Hepatocyte (in vitro differentiated cells): ENCODE data around the gene CARD18. TPM values are rescaled to one million over a fixed set of nuclear protein-coding genes. Genes with fewer than 3 reads are reported as not detected.

Experiments used
- DNase-seq: peaks from one replicate; pipeline ENCODE4 v3.0.0-alpha.2; 2016; ENCODE audit warnings: low spot score
- H2AFZ ChIP-seq: fragments of 200-600 bp; sonication (generic); 2 replicates; pipeline ENCODE4 v1.6.0; 2016; ENCODE audit warnings: antibody characterized with exemption, mild to moderate bottlenecking
- H3K27ac ChIP-seq: fragments of 200-600 bp; sonication (generic); 2 replicates; pipeline ENCODE4 v1.5.1; 2016; ENCODE audit warnings: mild to moderate bottlenecking
- H3K27me3 ChIP-seq: fragments of 200-600 bp; sonication (generic); 2 replicates; pipeline ENCODE4 v1.6.1; 2016
- H3K36me3 ChIP-seq: fragments of 200-600 bp; sonication (generic); replicated peaks from 2 replicates; pipeline ENCODE4 v1.5.1; 2016; ENCODE audit warnings: low read depth; ENCODE audit not compliant: insufficient read depth
- H3K4me1 ChIP-seq: fragments of 200-600 bp; sonication (generic); 2 replicates; pipeline ENCODE4 v1.5.1; 2016; ENCODE audit warnings: mild to moderate bottlenecking, moderate library complexity; ENCODE audit not compliant: insufficient read depth
- H3K4me2 ChIP-seq: fragments of 200-600 bp; sonication (generic); 2 replicates; pipeline ENCODE4 v1.6.0; 2016
- H3K4me3 ChIP-seq: fragments of 200-600 bp; sonication (generic); 2 replicates; pipeline ENCODE4 v1.5.1; 2016; ENCODE audit warnings: mild to moderate bottlenecking
- H3K79me2 ChIP-seq: fragments of 200-600 bp; sonication (generic); 2 replicates; pipeline ENCODE4 v1.6.0; 2017; ENCODE audit warnings: mild to moderate bottlenecking
- H3K9me2 ChIP-seq: fragments of 200-600 bp; sonication (generic); replicated peaks from 2 replicates; pipeline ENCODE4 v1.6.0; 2017; ENCODE audit warnings: mild to moderate bottlenecking; ENCODE audit not compliant: insufficient read depth
- H3K9me3 ChIP-seq: fragments of 200-600 bp; sonication (generic); 2 replicates; pipeline ENCODE4 v1.5.1; 2016; ENCODE audit warnings: low read depth, mild to moderate bottlenecking
- H4K20me1 ChIP-seq: fragments of 200-600 bp; sonication (generic); 2 replicates; pipeline ENCODE4 v1.6.0; 2016; ENCODE audit warnings: mild to moderate bottlenecking; ENCODE audit not compliant: insufficient read depth, poor library complexity, severe bottlenecking
- EZH2 ChIP-seq: fragments of 200-600 bp; sonication (generic); IDR thresholded peaks from 2 replicates; pipeline ENCODE4 v1.6.1; 2016; ENCODE audit warnings: antibody characterized with exemption, mild to moderate bottlenecking, borderline replicate concordance
- EZH2phosphoT487 ChIP-seq: fragments of 200-600 bp; sonication (generic); IDR thresholded peaks from one replicate; pipeline ENCODE4 v1.6.1; 2018; ENCODE audit warnings: antibody characterized with exemption, mild to moderate bottlenecking, low read depth, moderate library complexity; ENCODE audit not compliant: unreplicated experiment, severe bottlenecking
- WGBS: methylation state at CpG from one replicate; pipeline ENCODE4 v1.1.6; 2016; ENCODE audit warnings: low lambda C conversion rate; ENCODE audit errors: missing lambda C conversion rate; 5-methylcytosine and 5-hydroxymethylcytosine counted together
- polyA plus RNA-seq: library from polyadenylated mRNA; unstranded; fragments of >200 nt; fragmentation: Nextera tagmentation; extraction: Ambion mirVana; gene quantifications from 2 replicates; pipeline ENCODE4 v1.2.1, GENCODE V29; 2016
- total RNA-seq: library from RNA; depleted of rRNA; stranded (reverse); fragments of >200 nt; gene quantifications from 2 replicates; pipeline ENCODE4 v1.2.3, GENCODE V29; 2014
- TF ChIP-seq, protein P1 (sequence below): fragments of 200-600 bp; sonication (generic); IDR thresholded peaks from 2 replicates; pipeline ENCODE4 v1.5.1; 2016; ENCODE audit warnings: antibody characterized with exemption, mild to moderate bottlenecking; ENCODE audit not compliant: poor library complexity

The CARD18 gene
- total and polyA plus RNA-seq, 2 experiments from 2014 or later = not detected

DNA sequence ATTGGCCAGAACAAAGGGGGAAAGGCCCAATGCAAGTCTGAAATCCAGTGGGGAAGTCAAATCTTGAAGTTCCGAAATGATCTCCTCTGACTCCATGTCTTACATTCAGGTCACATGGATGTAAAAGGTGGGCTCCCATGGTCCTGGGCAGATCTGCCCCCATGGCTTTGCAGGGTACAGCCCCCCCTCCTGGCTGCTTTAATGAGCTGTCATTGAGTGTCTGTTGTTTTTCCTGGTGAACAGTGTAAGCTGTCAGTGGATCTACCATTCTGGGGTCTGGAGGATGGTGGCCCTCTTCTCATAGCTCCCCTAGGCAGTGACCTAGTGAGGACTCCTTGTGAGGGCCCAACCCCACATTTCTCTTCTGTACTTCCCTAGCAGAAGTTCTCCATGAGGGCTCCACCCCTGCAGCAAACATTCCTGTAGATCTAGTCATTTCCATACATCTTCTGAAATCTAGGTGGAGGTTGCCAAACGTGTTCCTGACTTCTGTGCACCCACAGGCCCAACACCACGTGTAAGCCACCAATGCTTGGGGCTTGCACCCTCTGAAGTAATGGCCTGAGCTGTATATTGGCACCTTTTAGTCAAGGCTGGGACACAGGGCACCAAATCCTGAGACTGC, 9.3 kb downstream of the CARD18 start:
- H3K36me3 ChIP-seq = no peaks in the 10 kb centered on the region
- no peaks in the 10 kb centered on the region for H3K79me2 ChIP-seq
- no peaks in the 10 kb centered on the region for H4K20me1 ChIP-seq
- H3K27me3 ChIP-seq = no peaks in the 10 kb centered on the region
- no peaks in the 10 kb centered on the region for H3K9me2 ChIP-seq
- TF ChIP-seq, protein P1, sequence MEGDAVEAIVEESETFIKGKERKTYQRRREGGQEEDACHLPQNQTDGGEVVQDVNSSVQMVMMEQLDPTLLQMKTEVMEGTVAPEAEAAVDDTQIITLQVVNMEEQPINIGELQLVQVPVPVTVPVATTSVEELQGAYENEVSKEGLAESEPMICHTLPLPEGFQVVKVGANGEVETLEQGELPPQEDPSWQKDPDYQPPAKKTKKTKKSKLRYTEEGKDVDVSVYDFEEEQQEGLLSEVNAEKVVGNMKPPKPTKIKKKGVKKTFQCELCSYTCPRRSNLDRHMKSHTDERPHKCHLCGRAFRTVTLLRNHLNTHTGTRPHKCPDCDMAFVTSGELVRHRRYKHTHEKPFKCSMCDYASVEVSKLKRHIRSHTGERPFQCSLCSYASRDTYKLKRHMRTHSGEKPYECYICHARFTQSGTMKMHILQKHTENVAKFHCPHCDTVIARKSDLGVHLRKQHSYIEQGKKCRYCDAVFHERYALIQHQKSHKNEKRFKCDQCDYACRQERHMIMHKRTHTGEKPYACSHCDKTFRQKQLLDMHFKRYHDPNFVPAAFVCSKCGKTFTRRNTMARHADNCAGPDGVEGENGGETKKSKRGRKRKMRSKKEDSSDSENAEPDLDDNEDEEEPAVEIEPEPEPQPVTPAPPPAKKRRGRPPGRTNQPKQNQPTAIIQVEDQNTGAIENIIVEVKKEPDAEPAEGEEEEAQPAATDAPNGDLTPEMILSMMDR = no peak
- TF ChIP-seq EZH2phosphoT487 (no peak), EZH2 (no peak)
- H3K4me3 ChIP-seq = no peak overlapping the region
- H3K4me2 ChIP-seq = no peak overlapping the region
- no peak overlapping the region for H3K27ac ChIP-seq
- no peaks in the 10 kb centered on the region for H3K4me1 ChIP-seq
- H2AFZ ChIP-seq = no peak overlapping the region
- no peaks in the 10 kb centered on the region for H3K9me3 ChIP-seq
- DNase-seq = no peak
- 74% methylated on average over 3 of the region's 3 CpGs for WGBS

DNA sequence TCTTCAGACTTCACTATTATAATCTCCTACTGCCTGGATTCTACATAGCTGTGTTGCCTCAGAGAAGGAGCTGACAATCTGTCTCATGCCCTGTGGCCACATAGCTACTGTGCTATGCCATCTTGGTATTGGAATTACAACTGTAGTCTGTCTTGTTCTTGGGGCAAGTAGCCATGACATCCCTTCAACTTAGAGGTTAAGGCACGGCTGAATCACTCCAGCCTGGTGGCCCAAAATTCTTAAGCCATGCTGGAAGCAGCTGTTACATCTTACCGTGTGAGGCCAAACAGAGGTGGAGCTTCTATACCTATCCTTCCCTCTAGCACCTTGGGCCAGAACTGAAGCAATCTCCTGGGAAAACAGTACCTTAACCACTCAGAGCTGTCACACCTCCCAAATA, 14.8 kb downstream of the CARD18 start:
- no peak overlapping the region for H3K4me3 ChIP-seq
- no peak overlapping the region for H2AFZ ChIP-seq
- no peaks in the 10 kb centered on the region for H3K9me3 ChIP-seq
- TF ChIP-seq EZH2phosphoT487 (no peak), EZH2 (no peak)
- TF ChIP-seq, protein P1 = no peak
- H3K9me2 ChIP-seq = no peaks in the 10 kb centered on the region
- H3K79me2 ChIP-seq = no peaks in the 10 kb centered on the region
- H3K36me3 ChIP-seq = no peaks in the 10 kb centered on the region
- H3K4me2 ChIP-seq = no peak overlapping the region
- DNase-seq = no peak
- H3K4me1 ChIP-seq = no peaks in the 10 kb centered on the region
- no peak overlapping the region for H3K27ac ChIP-seq
- H3K27me3 ChIP-seq = no peaks in the 10 kb centered on the region
- 93% methylated on average over 2 of the region's 2 CpGs for WGBS
- no peaks in the 10 kb centered on the region for H4K20me1 ChIP-seq

DNA sequence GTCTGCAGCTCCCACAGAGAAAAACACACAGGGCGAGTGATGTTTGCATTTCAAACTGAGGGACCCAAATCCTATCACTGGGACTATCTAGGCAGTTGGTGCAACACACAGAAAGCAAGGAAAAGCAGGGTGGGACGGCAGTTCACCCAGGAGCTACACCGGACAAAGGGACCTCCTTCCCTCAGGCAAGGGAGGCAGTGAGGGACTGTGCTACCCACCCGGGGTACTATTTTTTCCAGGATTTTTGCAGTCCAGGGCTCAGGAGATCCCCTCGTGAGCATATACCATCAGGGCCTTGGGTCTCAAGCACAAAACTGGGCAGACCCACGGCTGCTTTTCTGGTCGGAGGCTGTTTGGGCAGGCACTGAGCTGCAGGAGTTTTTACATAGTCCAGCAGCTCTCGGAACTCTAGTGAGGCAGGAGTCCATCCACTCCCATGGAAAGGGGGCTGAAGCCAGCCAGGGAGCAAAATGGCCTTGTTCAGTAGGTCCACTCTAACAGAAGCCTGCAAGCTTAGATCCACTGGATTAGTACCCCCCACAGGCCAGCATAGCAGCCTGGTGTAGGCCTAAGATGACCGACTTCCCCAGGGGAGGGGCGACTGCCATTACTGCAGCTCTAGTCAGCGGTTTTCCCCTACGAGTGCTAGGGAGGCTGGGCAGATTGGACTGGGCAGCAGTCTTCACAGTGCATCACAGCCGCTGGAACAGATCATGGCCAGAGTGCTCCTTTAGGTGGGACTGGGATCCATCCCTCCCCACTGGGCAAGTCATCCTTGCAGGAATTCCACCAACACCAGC, 28.2 kb downstream of the CARD18 start:
- no peak overlapping the region for H3K4me3 ChIP-seq
- TF ChIP-seq, protein P1 = no peak
- TF ChIP-seq EZH2 = no peak
- no peak for TF ChIP-seq EZH2phosphoT487
- H2AFZ ChIP-seq = no peak overlapping the region
- no peaks in the 10 kb centered on the region for H4K20me1 ChIP-seq
- 75% methylated on average over 13 of the region's 13 CpGs for WGBS
- H3K36me3 ChIP-seq = no peaks in the 10 kb centered on the region
- no peaks in the 10 kb centered on the region for H3K9me3 ChIP-seq
- DNase-seq = no peak
- no peaks in the 10 kb centered on the region for H3K27me3 ChIP-seq
- H3K27ac ChIP-seq = no peak overlapping the region
- no peak overlapping the region for H3K4me2 ChIP-seq
- H3K9me2 ChIP-seq = no peaks in the 10 kb centered on the region
- no peaks in the 10 kb centered on the region for H3K79me2 ChIP-seq
- no peaks in the 10 kb centered on the region for H3K4me1 ChIP-seq
